ENCODE results near the gene XDH. TPM values are rescaled to one million over a fixed set of nuclear protein-coding genes. Genes with fewer than 3 reads are reported as not detected.

Gene XDH
- total and polyA plus RNA-seq, 4 experiments from 2014 or later = not detected

DNA sequence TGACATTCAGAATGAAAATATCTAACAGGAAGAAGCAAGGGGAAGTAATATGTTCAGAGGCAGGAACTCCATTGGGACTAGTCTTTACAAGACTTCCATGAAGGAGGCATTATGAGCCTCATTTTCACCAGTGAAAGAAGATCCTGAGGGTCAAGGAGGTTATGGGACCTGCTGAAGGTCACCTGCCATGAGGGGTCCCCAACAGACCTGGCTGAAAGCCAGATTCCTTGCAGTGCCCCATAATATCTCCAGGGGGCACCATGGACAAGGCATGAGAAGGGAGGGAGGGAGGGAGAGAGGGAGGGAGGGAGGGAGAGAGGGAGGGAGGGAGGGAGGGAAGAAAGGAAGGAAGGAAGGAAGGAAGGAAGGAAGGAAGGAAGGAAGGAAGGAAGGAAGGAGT lies 27.9 kb downstream of the XDH start:
- Histone ChIP-seq H3K27ac (ENCODE audit: low read depth, low read length) (no peak overlapping the region), H3K9me3 (ENCODE audit: control insufficient read depth in 1 of 2, low read length in 2 of 2) (no peaks in the 10 kb centered on the region), H3K4me3 (ENCODE audit: low read length in 2 of 2) (no peak overlapping the region), H3K36me3 (ENCODE audit: insufficient read depth, low read length) (no peaks in the 10 kb centered on the region), H3K27me3 (ENCODE audit: insufficient read depth, low read length) (no peaks in the 10 kb centered on the region), H3K4me1 (ENCODE audit: insufficient read depth, low read length) (no peaks in the 10 kb centered on the region)
- Mint-ChIP-seq H3K4me1 (peaks cover 0 to 4% (median 2%) of the 10 kb centered on the region in 4 donors), H3K4me3 (no peak overlapping the region), H3K36me3 (no peaks in the 10 kb centered on the region), H3K27ac (no peak overlapping the region), H3K9me3 (no peaks in the 10 kb centered on the region), H3K27me3 (peaks cover 0 to 1% of the 10 kb centered on the region in 2 donors)
- intact Hi-C loops (cut with micrococcal nuclease) = no loop called here
- CTCF ChIA-PET (ENCODE audit: partially characterized antibody) = no interaction called here
- POLR2A ChIA-PET (ENCODE audit: partially characterized antibody) = no interaction called here
- no peak for DNase-seq

GRCh38 chr2:31386172-31386571 lies 28.4 kb downstream of the XDH start:
- POLR2A ChIA-PET (ENCODE audit: partially characterized antibody) = no interaction called here
- H3K4me3 Mint-ChIP-seq = no peak overlapping the region
- CTCF ChIA-PET (ENCODE audit: partially characterized antibody) = no interaction called here

DNA sequence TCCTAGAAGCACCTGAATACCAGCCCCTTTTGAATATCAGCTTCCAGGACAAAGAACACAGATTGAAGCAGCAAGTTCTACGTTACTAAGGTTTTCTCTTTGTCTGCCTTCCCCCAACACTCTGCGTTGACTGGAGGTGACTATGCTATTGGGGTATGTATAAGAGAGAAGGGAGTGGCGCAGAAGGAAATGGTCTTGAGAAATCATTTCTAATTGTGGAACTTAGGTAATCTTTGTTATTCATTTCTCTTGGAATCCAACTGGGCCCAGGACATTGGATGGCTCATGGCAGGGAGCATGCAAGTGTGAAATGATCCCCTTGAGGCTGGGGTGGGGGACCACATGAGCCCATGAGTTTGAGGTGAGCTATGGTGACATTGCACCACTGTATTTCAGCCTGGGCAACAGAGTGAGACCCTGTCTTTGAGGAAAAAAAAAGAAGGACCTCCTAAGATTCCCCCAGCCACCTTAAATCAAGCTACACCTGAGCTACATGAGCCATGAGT lies 29.7 kb downstream of the XDH start:
- no peaks in the 10 kb centered on the region for H3K9me3 ChIP-seq (ENCODE audit: control insufficient read depth in 1 of 2, low read length in 2 of 2)
- Mint-ChIP-seq H3K27ac (no peak overlapping the region), H3K9me3 (no peaks in the 10 kb centered on the region), H3K36me3 (no peaks in the 10 kb centered on the region), H3K4me3 (no peak overlapping the region), H3K4me1 (peaks cover 0 to 6% (median 2%) of the 10 kb centered on the region in 4 donors), H3K27me3 (peaks cover 0 to 1% of the 10 kb centered on the region in 2 donors)
- no peak overlapping the region for H3K27ac ChIP-seq (ENCODE audit: low read depth, low read length)
- no peaks in the 10 kb centered on the region for H3K36me3 ChIP-seq (ENCODE audit: insufficient read depth, low read length)
- intact Hi-C loops (cut with micrococcal nuclease) = no loop called here
- DNase-seq = no peak
- POLR2A ChIA-PET (ENCODE audit: partially characterized antibody) = no interaction called here
- H3K4me1 ChIP-seq (ENCODE audit: insufficient read depth, low read length) = no peaks in the 10 kb centered on the region
- no peak overlapping the region for H3K4me3 ChIP-seq (ENCODE audit: low read length in 2 of 2)
- H3K27me3 ChIP-seq (ENCODE audit: insufficient read depth, low read length) = no peaks in the 10 kb centered on the region
- CTCF ChIA-PET (ENCODE audit: partially characterized antibody) = no interaction called here

More at GRCh38 chr2:31386172-31386571, 28.4 kb downstream of the XDH start:
- H3K36me3 Mint-ChIP-seq = no peaks in the 10 kb centered on the region
- peaks cover 0 to 6% (median 2%) of the 10 kb centered on the region in 4 donors for H3K4me1 Mint-ChIP-seq
- H3K9me3 ChIP-seq (ENCODE audit: control insufficient read depth in 1 of 2, low read length in 2 of 2) = no peaks in the 10 kb centered on the region
- no peaks in the 10 kb centered on the region for H3K27me3 ChIP-seq (ENCODE audit: insufficient read depth, low read length)
- H3K4me1 ChIP-seq (ENCODE audit: insufficient read depth, low read length) = no peaks in the 10 kb centered on the region
- H3K36me3 ChIP-seq (ENCODE audit: insufficient read depth, low read length) = no peaks in the 10 kb centered on the region
- intact Hi-C loops (cut with micrococcal nuclease) = no loop called here
- no peak overlapping the region for H3K27ac Mint-ChIP-seq
- H3K4me3 ChIP-seq (ENCODE audit: low read length in 2 of 2) = no peak overlapping the region
- H3K9me3 Mint-ChIP-seq = no peaks in the 10 kb centered on the region
- H3K27ac ChIP-seq (ENCODE audit: low read depth, low read length) = no peak overlapping the region
- H3K27me3 Mint-ChIP-seq = peaks cover 0 to 1% of the 10 kb centered on the region in 2 donors
- no peak for DNase-seq

DNA sequence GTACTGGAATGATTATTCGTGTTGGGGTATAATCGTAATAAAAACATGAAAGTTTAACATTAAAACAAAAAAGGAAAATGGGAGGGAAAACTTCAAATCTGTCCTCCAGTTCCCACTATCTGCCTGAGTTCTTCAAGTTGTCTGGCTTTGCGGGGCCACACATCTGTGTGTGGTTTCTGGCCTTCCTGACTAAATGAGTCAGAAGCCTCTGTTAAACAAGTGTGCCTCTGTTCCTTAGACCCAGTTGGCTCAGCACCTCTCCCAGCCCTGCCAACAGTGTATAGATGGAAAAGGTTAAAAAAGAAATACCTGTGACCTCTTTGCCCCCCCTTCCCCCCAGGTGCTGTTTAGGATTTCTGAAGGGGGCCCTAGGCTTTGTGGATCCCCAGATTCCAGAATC lies 30.2 kb downstream of the XDH start:
- no peak overlapping the region for H3K4me3 Mint-ChIP-seq

GRCh38 chr2:31383471-31384153 lies 30.9 kb downstream of the XDH start:
- no peak overlapping the region for H3K4me3 Mint-ChIP-seq
- H3K4me1 Mint-ChIP-seq = peaks cover 0 to 6% (median 2%) of the 10 kb centered on the region in 4 donors
- peak overlapping the region in 3 of 7 donors; percentile 13 to 37 (median 22) for H3K27ac Mint-ChIP-seq
- no peaks in the 10 kb centered on the region for H3K27me3 Mint-ChIP-seq
- ChIA-PET CTCF (ENCODE audit: partially characterized antibody) (interaction anchor here (0.7 kb wide), 1 partner anchor 22 kb away, joined by 3 read pairs; no protein-coding TSS in a partner anchor), POLR2A (ENCODE audit: partially characterized antibody) (no interaction called here)
- intact Hi-C loops (cut with micrococcal nuclease) = no loop called here
- Histone ChIP-seq H3K27me3 (ENCODE audit: insufficient read depth, low read length) (no peaks in the 10 kb centered on the region), H3K27ac (ENCODE audit: low read depth, low read length) (no peak overlapping the region), H3K4me1 (ENCODE audit: insufficient read depth, low read length) (no peaks in the 10 kb centered on the region), H3K4me3 (ENCODE audit: low read length in 2 of 2) (no peak overlapping the region), H3K36me3 (ENCODE audit: insufficient read depth, low read length) (no peaks in the 10 kb centered on the region), H3K9me3 (ENCODE audit: control insufficient read depth in 1 of 2, low read length in 2 of 2) (no peaks in the 10 kb centered on the region)
- no peaks in the 10 kb centered on the region for H3K9me3 Mint-ChIP-seq
- no peak for DNase-seq
- no peaks in the 10 kb centered on the region for H3K36me3 Mint-ChIP-seq

More for the DNA sequence above, 30.2 kb downstream of the XDH start:
- no peak overlapping the region for H3K27ac Mint-ChIP-seq
- H3K4me3 ChIP-seq (ENCODE audit: low read length in 2 of 2) = no peak overlapping the region
- no peaks in the 10 kb centered on the region for H3K36me3 ChIP-seq (ENCODE audit: insufficient read depth, low read length)
- H3K9me3 ChIP-seq (ENCODE audit: control insufficient read depth in 1 of 2, low read length in 2 of 2) = no peaks in the 10 kb centered on the region
- peaks cover 0 to 6% (median 2%) of the 10 kb centered on the region in 4 donors for H3K4me1 Mint-ChIP-seq
- H3K27me3 ChIP-seq (ENCODE audit: insufficient read depth, low read length) = no peaks in the 10 kb centered on the region
- POLR2A ChIA-PET (ENCODE audit: partially characterized antibody) = no interaction called here
- intact Hi-C loops (cut with micrococcal nuclease) = no loop called here
- H3K27me3 Mint-ChIP-seq = peaks cover 0 to 1% of the 10 kb centered on the region in 2 donors
- H3K27ac ChIP-seq (ENCODE audit: low read depth, low read length) = no peak overlapping the region
- DNase-seq = no peak
- no peaks in the 10 kb centered on the region for H3K4me1 ChIP-seq (ENCODE audit: insufficient read depth, low read length)
- H3K36me3 Mint-ChIP-seq = no peaks in the 10 kb centered on the region
- H3K9me3 Mint-ChIP-seq = no peaks in the 10 kb centered on the region
- CTCF ChIA-PET (ENCODE audit: partially characterized antibody) = interaction anchor here (0.7 kb wide), 1 partner anchor 23 kb away, joined by 3 read pairs; no protein-coding TSS in a partner anchor

- H3K9me3 ChIP-seq (ENCODE audit: control insufficient read depth in 1 of 2, low read length in 2 of 2) = no peaks in the 10 kb centered on the region
- H3K4me3 Mint-ChIP-seq = no peak overlapping the region
- no peak for DNase-seq
- H3K4me3 ChIP-seq (ENCODE audit: low read length in 2 of 2) = no peak overlapping the region
- no peak overlapping the region for H3K27ac Mint-ChIP-seq
- H3K27me3 ChIP-seq (ENCODE audit: insufficient read depth, low read length) = no peaks in the 10 kb centered on the region
- no peaks in the 10 kb centered on the region for H3K36me3 ChIP-seq (ENCODE audit: insufficient read depth, low read length)
- H3K36me3 Mint-ChIP-seq = no peaks in the 10 kb centered on the region
- no peak overlapping the region for H3K27ac ChIP-seq (ENCODE audit: low read depth, low read length)
- peaks cover 0 to 6% (median 2%) of the 10 kb centered on the region in 4 donors for H3K4me1 Mint-ChIP-seq
- intact Hi-C loops (cut with micrococcal nuclease) = no loop called here
- H3K27me3 Mint-ChIP-seq = no peaks in the 10 kb centered on the region
- no peaks in the 10 kb centered on the region for H3K4me1 ChIP-seq (ENCODE audit: insufficient read depth, low read length)
- ChIA-PET CTCF (ENCODE audit: partially characterized antibody) (no interaction called here), POLR2A (ENCODE audit: partially characterized antibody) (no interaction called here)
- H3K9me3 Mint-ChIP-seq = no peaks in the 10 kb centered on the region
Observed at GRCh38 chr2:31382452-31383120, 32.0 kb downstream of the XDH start.

DNA sequence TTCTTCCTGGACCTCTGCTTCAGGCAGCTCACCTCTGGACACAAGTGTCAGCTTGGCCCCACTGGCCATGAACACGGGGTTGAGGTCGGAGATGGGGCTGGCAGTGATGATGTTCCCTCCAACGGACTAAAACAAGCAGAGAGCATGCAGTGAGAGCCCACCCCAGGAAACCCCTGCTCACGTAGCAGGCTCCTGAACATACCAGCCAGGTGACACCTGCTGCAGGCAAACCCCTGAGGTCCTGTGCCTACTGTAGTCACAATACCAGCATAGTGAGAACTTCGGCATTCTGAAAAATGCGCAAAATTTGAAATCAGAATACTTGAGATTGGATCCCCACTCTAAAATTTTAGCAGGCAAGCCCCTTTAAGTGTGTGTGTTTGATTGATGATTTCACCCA lies 32.9 kb downstream of the XDH start:
- Mint-ChIP-seq H3K4me3 (no peak overlapping the region), H3K4me1 (peaks cover 0 to 6% (median 2%) of the 10 kb centered on the region in 4 donors), H3K36me3 (no peaks in the 10 kb centered on the region), H3K9me3 (no peaks in the 10 kb centered on the region), H3K27ac (no peak overlapping the region), H3K27me3 (no peaks in the 10 kb centered on the region)
- no peak overlapping the region for H3K4me3 ChIP-seq (ENCODE audit: low read length in 2 of 2)
- ChIA-PET CTCF (ENCODE audit: partially characterized antibody) (no interaction called here), POLR2A (ENCODE audit: partially characterized antibody) (no interaction called here)
- no peaks in the 10 kb centered on the region for H3K27me3 ChIP-seq (ENCODE audit: insufficient read depth, low read length)
- no peaks in the 10 kb centered on the region for H3K9me3 ChIP-seq (ENCODE audit: control insufficient read depth in 1 of 2, low read length in 2 of 2)
- H3K4me1 ChIP-seq (ENCODE audit: insufficient read depth, low read length) = no peaks in the 10 kb centered on the region
- intact Hi-C loops (cut with micrococcal nuclease) = no loop called here
- no peak overlapping the region for H3K27ac ChIP-seq (ENCODE audit: low read depth, low read length)
- no peak for DNase-seq
- no peaks in the 10 kb centered on the region for H3K36me3 ChIP-seq (ENCODE audit: insufficient read depth, low read length)

All from CD4-positive, alpha-beta memory T cell (primary cell).